ENCODE data around the gene TUB. TPM values are rescaled to one million over a fixed set of nuclear protein-coding genes. Genes with fewer than 3 reads are reported as not detected.
A peak's percentile ranks its signal among the peaks of the same experiment; 100 is the strongest.

Gene TUB
- total RNA-seq, 1 donor from 2014 or later = 2.9 TPM

GRCh38 chr11:8122173-8122764 is 41.3 kb downstream of the TUB start:
- DNase-seq (ENCODE audit: low spot score) = no peak
- Mint-ChIP-seq H3K9me3 (ENCODE audit: unreplicated experiment) (no peaks in the 10 kb centered on the region), H3K4me3 (ENCODE audit: unreplicated experiment) (no peak overlapping the region), H3K27ac (ENCODE audit: unreplicated experiment) (no peak overlapping the region), H3K27me3 (ENCODE audit: unreplicated experiment) (no peaks in the 10 kb centered on the region), H3K4me1 (ENCODE audit: unreplicated experiment) (no peaks in the 10 kb centered on the region), H3K36me3 (ENCODE audit: low read depth, unreplicated experiment) (no peaks in the 10 kb centered on the region)
- TF ChIP-seq CTCF (IDR thresholded peaks at IDR 0.05; ENCODE audit: unreplicated experiment) = no peak

GRCh38 chr11:8126649-8127289 is 45.8 kb downstream of the TUB start:
- no peak overlapping the region for H3K4me3 Mint-ChIP-seq (ENCODE audit: unreplicated experiment)
- no peak for TF ChIP-seq CTCF (IDR thresholded peaks at IDR 0.05; ENCODE audit: unreplicated experiment)
- no peaks in the 10 kb centered on the region for H3K36me3 Mint-ChIP-seq (ENCODE audit: low read depth, unreplicated experiment)
- DNase-seq (ENCODE audit: low spot score) = no peak
- no peak overlapping the region for H3K27ac Mint-ChIP-seq (ENCODE audit: unreplicated experiment)
- peaks cover 7% of the 10 kb centered on the region for H3K4me1 Mint-ChIP-seq (ENCODE audit: unreplicated experiment)
- H3K27me3 Mint-ChIP-seq (ENCODE audit: unreplicated experiment) = no peaks in the 10 kb centered on the region
- no peaks in the 10 kb centered on the region for H3K9me3 Mint-ChIP-seq (ENCODE audit: unreplicated experiment)

GRCh38 chr11:8127447-8127846 is 46.4 kb downstream of the TUB start:
- no peaks in the 10 kb centered on the region for H3K36me3 Mint-ChIP-seq (ENCODE audit: low read depth, unreplicated experiment)
- no peak for TF ChIP-seq CTCF (IDR thresholded peaks at IDR 0.05; ENCODE audit: unreplicated experiment)
- no peak for DNase-seq (ENCODE audit: low spot score)
- H3K27me3 Mint-ChIP-seq (ENCODE audit: unreplicated experiment) = no peaks in the 10 kb centered on the region
- peaks cover 7% of the 10 kb centered on the region for H3K4me1 Mint-ChIP-seq (ENCODE audit: unreplicated experiment)
- H3K27ac Mint-ChIP-seq (ENCODE audit: unreplicated experiment) = no peak overlapping the region
- no peak overlapping the region for H3K4me3 Mint-ChIP-seq (ENCODE audit: unreplicated experiment)
- no peaks in the 10 kb centered on the region for H3K9me3 Mint-ChIP-seq (ENCODE audit: unreplicated experiment)

- no peak for DNase-seq (ENCODE audit: low spot score)
- no peak for TF ChIP-seq CTCF (IDR thresholded peaks at IDR 0.05; ENCODE audit: unreplicated experiment)
- Mint-ChIP-seq H3K27ac (ENCODE audit: unreplicated experiment) (no peak overlapping the region), H3K27me3 (ENCODE audit: unreplicated experiment) (no peaks in the 10 kb centered on the region), H3K4me1 (ENCODE audit: unreplicated experiment) (no peaks in the 10 kb centered on the region), H3K9me3 (ENCODE audit: unreplicated experiment) (no peaks in the 10 kb centered on the region), H3K36me3 (ENCODE audit: low read depth, unreplicated experiment) (peaks cover 11% of the 10 kb centered on the region), H3K4me3 (ENCODE audit: unreplicated experiment) (peak overlapping the region; percentile 14)
Measured at GRCh38 chr11:8138526-8138925, 57.5 kb downstream of the TUB start.

- peaks cover 5% of the 10 kb centered on the region for H3K4me1 Mint-ChIP-seq (ENCODE audit: unreplicated experiment)
Measured at GRCh38 chr11:8149726-8150125, 68.7 kb downstream of the TUB start.

More at GRCh38 chr11:8149726-8150125, 68.7 kb downstream of the TUB start:
- Mint-ChIP-seq H3K27me3 (ENCODE audit: unreplicated experiment) (peaks cover 1% of the 10 kb centered on the region), H3K27ac (ENCODE audit: unreplicated experiment) (no peak overlapping the region), H3K9me3 (ENCODE audit: unreplicated experiment) (no peaks in the 10 kb centered on the region), H3K36me3 (ENCODE audit: low read depth, unreplicated experiment) (no peaks in the 10 kb centered on the region), H3K4me3 (ENCODE audit: unreplicated experiment) (no peak overlapping the region)
- TF ChIP-seq CTCF (IDR thresholded peaks at IDR 0.05; ENCODE audit: unreplicated experiment) = no peak
- DNase-seq (ENCODE audit: low spot score) = no peak
